HL-60 (cell line): ENCODE measurements around the gene CFAP61.

ENCODE experiments used
- GABPA ChIP-seq: IDR thresholded peaks from 2 replicates; pipeline ENCODE4 v1.6.1; 2012; ENCODE audit warnings: low read depth
- POLR2AphosphoS5 ChIP-seq: IDR thresholded peaks from 2 replicates; pipeline ENCODE4 v1.6.1; 2012; ENCODE audit warnings: low read depth
- SPI1 ChIP-seq: IDR thresholded peaks from 2 replicates; pipeline ENCODE4 v1.6.1; 2012; ENCODE audit warnings: low read depth, mild to moderate bottlenecking, borderline replicate concordance
- TF ChIP-seq, protein P1 (sequence below): IDR thresholded peaks from one replicate; pipeline ENCODE4 v1.5.1; 2011; ENCODE audit warnings: low read length, control low read depth, inconsistent platforms; ENCODE audit not compliant: insufficient read depth

DNA sequence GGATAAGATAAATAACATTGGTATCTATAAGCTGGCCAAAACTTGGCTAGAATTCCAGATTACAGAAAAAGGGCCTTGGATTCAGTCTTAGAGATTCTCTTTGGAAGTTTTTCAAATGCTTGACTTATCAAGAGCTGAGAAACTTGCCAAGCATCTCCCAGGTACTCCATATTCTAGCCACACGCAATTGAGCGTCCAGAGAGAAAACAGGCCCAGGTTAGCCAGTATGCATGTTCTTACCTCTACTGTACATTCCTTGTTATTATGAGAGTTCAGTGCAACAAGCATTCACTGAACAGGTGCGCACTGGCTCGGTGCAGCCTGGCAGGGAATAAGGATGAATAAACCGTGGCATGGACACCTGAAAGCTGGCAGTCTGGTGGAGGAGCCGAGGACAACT, 13.7 kb upstream of the CFAP61 start:
- TF ChIP-seq, protein P1, sequence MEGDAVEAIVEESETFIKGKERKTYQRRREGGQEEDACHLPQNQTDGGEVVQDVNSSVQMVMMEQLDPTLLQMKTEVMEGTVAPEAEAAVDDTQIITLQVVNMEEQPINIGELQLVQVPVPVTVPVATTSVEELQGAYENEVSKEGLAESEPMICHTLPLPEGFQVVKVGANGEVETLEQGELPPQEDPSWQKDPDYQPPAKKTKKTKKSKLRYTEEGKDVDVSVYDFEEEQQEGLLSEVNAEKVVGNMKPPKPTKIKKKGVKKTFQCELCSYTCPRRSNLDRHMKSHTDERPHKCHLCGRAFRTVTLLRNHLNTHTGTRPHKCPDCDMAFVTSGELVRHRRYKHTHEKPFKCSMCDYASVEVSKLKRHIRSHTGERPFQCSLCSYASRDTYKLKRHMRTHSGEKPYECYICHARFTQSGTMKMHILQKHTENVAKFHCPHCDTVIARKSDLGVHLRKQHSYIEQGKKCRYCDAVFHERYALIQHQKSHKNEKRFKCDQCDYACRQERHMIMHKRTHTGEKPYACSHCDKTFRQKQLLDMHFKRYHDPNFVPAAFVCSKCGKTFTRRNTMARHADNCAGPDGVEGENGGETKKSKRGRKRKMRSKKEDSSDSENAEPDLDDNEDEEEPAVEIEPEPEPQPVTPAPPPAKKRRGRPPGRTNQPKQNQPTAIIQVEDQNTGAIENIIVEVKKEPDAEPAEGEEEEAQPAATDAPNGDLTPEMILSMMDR, result no peak
- TF ChIP-seq SPI1, result no peak
- no peak for TF ChIP-seq POLR2AphosphoS5
- no peak for TF ChIP-seq GABPA
